Astrocyte of the spinal cord (primary cell): ENCODE results near the gene SGMS1.
A peak's percentile ranks its signal among the peaks of the same experiment; 100 is the strongest.

Source experiments
- DNase-seq: peaks from one replicate; pipeline ENCODE4 v3.0.0; 2011; ENCODE audit warnings: low read depth, low spot score
- H3K4me3 ChIP-seq: 2 replicates; pipeline ENCODE4 v1.5.1; 2011; ENCODE audit warnings: low read depth, mild to moderate bottlenecking, low read length, moderate library complexity
- CTCF ChIP-seq: IDR thresholded peaks from 2 replicates; pipeline ENCODE4 v1.5.1; 2012; ENCODE audit warnings: low read depth, mild to moderate bottlenecking, low read length, inconsistent platforms
- in situ Hi-C: cut with HindIII; loops from 2 replicates; pipeline ENCODE4 v1.10.0; 2017; ENCODE audit warnings: low sequenced_read_pairs

SGMS1 gene

GRCh38 chr10:50421026-50421719 lies 202.6 kb downstream of the SGMS1 start:
- H3K4me3 ChIP-seq: no peak overlapping the region
- in situ Hi-C loops: no loop called here
- no peak for DNase-seq

GRCh38 chr10:50420196-50420595 lies 203.6 kb downstream of the SGMS1 start:
- in situ Hi-C loops: no loop called here
- no peak overlapping the region for H3K4me3 ChIP-seq
- TF ChIP-seq CTCF: no peak
- DNase-seq: no peak

More at GRCh38 chr10:50421026-50421719, 202.6 kb downstream of the SGMS1 start:
- TF ChIP-seq CTCF: peak; percentile 73

GRCh38 chr10:50419756-50420155 lies 204.0 kb downstream of the SGMS1 start:
- no peak for TF ChIP-seq CTCF
- no peak overlapping the region for H3K4me3 ChIP-seq
- DNase-seq: no peak
- in situ Hi-C loops: no loop called here

GRCh38 chr10:50419091-50419490 lies 204.7 kb downstream of the SGMS1 start:
- in situ Hi-C loops: no loop called here
- no peak for TF ChIP-seq CTCF
- no peak for DNase-seq
- H3K4me3 ChIP-seq: no peak overlapping the region

- no peak for TF ChIP-seq CTCF
- peak; percentile 89 for DNase-seq
- in situ Hi-C loops: no loop called here
- peak overlapping the region; percentile 77 for H3K4me3 ChIP-seq
Measured at GRCh38 chr10:50417886-50418830, 205.6 kb downstream of the SGMS1 start.

- DNase-seq: no peak
- TF ChIP-seq CTCF: no peak
- in situ Hi-C loops: no loop called here
- peak overlapping the region; percentile 77 for H3K4me3 ChIP-seq
Measured at GRCh38 chr10:50417486-50417885, 206.3 kb downstream of the SGMS1 start.
